ENCODE measurements around the gene PPP1CA. TPM values are rescaled to one million over a fixed set of nuclear protein-coding genes. Genes with fewer than 3 reads are reported as not detected.

Gene PPP1CA
- total RNA-seq, 4 donors from 2014 or later = 146 to 202 (median 185) TPM

DNA sequence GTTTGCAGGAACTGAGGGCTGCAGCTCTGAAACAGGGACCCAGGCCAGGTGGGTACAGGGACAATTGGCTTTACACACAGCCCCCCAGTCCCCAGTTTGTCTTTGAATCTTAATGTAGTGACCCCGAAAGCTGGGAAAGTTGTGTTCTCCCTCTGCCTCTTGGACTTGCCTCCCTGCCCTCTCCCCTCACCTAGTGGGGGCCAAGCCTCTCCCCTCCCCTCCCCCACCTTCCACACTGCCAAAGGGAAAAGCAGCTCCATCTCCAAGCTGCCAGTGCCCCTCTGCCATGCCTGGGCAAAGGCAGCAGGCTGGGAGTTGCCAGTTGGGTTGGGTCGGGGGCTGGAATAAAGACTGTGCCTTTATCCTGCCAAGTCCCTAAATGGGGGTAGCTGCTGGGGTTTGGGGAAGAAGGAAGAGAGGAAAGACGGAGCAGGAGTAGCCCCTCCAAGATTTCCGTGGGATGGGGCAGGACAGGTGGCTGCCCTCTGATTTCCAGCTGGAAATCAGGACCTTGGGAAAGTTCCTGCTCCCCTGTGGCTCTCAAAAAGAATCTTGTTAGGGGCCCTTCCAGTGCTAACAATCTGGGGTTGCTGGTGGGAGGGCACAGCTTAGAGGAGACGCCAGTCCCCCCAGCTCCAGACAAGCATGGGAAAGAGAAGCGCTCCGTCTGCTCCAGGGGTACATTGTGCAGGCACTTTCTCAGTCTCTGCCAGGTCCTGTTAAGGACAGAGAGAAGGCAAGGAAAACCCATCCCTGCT is 25.4 kb downstream of the PPP1CA start:
- intact Hi-C loops (cut with DNase I) = no loop called here
- WGBS, 2 donors = 70 to 79% methylated on average over 4 to 6 of the region's 7 CpGs
- H3K36me3 ChIP-seq = no peaks in the 10 kb centered on the region
- TF ChIP-seq, protein P1, sequence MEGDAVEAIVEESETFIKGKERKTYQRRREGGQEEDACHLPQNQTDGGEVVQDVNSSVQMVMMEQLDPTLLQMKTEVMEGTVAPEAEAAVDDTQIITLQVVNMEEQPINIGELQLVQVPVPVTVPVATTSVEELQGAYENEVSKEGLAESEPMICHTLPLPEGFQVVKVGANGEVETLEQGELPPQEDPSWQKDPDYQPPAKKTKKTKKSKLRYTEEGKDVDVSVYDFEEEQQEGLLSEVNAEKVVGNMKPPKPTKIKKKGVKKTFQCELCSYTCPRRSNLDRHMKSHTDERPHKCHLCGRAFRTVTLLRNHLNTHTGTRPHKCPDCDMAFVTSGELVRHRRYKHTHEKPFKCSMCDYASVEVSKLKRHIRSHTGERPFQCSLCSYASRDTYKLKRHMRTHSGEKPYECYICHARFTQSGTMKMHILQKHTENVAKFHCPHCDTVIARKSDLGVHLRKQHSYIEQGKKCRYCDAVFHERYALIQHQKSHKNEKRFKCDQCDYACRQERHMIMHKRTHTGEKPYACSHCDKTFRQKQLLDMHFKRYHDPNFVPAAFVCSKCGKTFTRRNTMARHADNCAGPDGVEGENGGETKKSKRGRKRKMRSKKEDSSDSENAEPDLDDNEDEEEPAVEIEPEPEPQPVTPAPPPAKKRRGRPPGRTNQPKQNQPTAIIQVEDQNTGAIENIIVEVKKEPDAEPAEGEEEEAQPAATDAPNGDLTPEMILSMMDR (IDR thresholded peaks at IDR 0.05) = no peak
- TF ChIP-seq POLR2A (IDR thresholded peaks at IDR 0.05) = no peak
- no peak overlapping the region for H3K27ac ChIP-seq
- H3K9me3 ChIP-seq = no peaks in the 10 kb centered on the region
- no peak overlapping the region for H3K4me3 ChIP-seq
- peaks cover 0 to 11% (median 0%) of the 10 kb centered on the region in 4 donors for H3K27me3 ChIP-seq
- H3K4me1 ChIP-seq = peaks cover 45 to 71% (median 45%) of the 10 kb centered on the region in 3 donors
- DNase-seq = no peak

DNA sequence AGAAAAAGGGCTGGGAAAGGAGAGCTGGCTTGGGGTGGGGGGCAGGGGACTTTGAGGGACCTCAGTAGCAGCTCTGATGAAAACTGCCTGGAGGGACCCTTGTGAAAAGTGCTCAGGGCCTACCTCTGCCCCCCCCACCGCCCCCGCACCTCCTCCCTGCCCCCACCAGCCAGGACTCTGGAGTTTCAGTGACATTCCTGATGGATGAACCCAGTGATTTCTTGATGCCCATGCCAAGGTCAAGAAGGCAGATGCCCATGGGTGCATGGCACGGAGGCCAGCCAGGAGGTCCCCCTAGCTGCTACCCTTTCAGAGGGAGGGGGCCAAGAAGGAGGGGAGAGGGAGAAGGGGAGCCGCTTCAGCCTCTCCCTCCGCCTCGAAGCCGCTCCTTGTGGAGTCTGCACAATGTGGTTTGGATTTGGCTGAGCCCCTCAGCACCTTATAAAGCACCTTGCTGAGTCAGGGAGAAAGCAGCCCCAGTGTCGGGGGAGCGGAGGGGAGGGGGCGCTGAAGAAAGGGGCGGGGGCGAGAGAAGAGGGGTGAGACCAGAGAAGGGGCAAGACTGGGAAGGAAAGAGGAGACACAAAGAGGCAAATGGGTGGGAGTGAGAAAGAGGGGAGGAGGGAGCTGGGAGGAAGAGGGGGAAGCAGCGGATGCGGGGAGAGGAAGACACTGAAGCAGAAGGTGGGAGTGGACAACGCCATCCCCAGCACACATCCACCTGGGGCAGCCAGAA is 26.2 kb downstream of the PPP1CA start:
- intact Hi-C loops (cut with DNase I) = no loop called here
- TF ChIP-seq POLR2A (IDR thresholded peaks at IDR 0.05) = no peak
- TF ChIP-seq, protein P1 (IDR thresholded peaks at IDR 0.05) = no peak
- 51 to 68% methylated on average over 7 to 10 of the region's 15 CpGs for WGBS, 2 donors

DNA sequence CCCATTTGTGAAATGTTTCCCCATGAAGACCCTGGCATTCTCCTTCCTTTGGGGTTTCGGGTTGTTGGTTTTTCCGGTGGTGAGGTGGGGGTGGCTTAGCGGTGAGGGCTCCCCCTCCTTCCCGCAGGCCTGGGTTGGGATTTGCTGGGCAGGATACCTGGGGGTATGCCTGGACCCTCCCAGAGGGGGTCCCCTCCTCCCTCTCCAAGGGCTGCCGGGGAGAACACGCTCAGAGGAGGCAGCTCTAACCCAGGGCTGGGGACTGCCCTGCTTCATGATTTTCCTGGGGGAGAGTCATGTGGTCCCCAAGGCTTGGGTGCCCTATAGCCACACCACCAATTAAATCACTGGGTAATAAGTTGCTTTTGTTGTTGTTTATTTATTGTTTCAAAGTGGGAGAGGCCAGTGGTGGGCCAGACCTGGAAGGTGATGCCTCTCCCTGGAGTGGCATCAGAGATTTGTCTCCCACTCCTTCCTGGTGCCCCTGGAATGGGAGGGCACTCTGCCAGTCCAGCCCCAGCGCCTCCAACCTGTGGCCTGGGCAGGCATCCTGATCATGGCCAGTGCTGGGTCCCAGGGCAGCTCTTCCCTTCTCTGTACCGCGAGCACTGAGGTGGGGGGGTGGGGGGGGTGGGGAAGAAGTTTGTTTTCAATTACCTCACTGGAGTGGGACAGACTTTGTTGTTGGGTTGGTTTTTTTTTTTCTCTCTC is 26.9 kb downstream of the PPP1CA start:
- Histone ChIP-seq H3K4me1 (peaks cover 47 to 72% (median 58%) of the 10 kb centered on the region in 3 donors), H3K9me3 (no peaks in the 10 kb centered on the region), H3K27me3 (peaks cover 0 to 11% (median 0%) of the 10 kb centered on the region in 4 donors), H3K27ac (peak overlapping the region; percentile 82 to 98 (median 92)), H3K4me3 (peak overlapping the region in 3 of 4 donors; percentile 57 to 98 (median 85)), H3K36me3 (no peaks in the 10 kb centered on the region)
- intact Hi-C loops (cut with DNase I) = no loop called here
- WGBS, 2 donors = 10 to 80% methylated on average over 1 to 4 of the region's 9 CpGs
- TF ChIP-seq POLR2A (IDR thresholded peaks at IDR 0.05) = no peak
- TF ChIP-seq, protein P1 (IDR thresholded peaks at IDR 0.05) = no peak
- no peak for DNase-seq

More for the DNA sequence above, 26.2 kb downstream of the PPP1CA start:
- H3K9me3 ChIP-seq = no peaks in the 10 kb centered on the region
- peak overlapping the region in 1 of 4 donors; percentile 9 for H3K27ac ChIP-seq
- H3K27me3 ChIP-seq = peaks cover 0 to 11% (median 0%) of the 10 kb centered on the region in 4 donors
- H3K4me3 ChIP-seq = no peak overlapping the region
- peaks cover 47 to 71% (median 52%) of the 10 kb centered on the region in 3 donors for H3K4me1 ChIP-seq
- H3K36me3 ChIP-seq = no peaks in the 10 kb centered on the region
- no peak for DNase-seq

DNA sequence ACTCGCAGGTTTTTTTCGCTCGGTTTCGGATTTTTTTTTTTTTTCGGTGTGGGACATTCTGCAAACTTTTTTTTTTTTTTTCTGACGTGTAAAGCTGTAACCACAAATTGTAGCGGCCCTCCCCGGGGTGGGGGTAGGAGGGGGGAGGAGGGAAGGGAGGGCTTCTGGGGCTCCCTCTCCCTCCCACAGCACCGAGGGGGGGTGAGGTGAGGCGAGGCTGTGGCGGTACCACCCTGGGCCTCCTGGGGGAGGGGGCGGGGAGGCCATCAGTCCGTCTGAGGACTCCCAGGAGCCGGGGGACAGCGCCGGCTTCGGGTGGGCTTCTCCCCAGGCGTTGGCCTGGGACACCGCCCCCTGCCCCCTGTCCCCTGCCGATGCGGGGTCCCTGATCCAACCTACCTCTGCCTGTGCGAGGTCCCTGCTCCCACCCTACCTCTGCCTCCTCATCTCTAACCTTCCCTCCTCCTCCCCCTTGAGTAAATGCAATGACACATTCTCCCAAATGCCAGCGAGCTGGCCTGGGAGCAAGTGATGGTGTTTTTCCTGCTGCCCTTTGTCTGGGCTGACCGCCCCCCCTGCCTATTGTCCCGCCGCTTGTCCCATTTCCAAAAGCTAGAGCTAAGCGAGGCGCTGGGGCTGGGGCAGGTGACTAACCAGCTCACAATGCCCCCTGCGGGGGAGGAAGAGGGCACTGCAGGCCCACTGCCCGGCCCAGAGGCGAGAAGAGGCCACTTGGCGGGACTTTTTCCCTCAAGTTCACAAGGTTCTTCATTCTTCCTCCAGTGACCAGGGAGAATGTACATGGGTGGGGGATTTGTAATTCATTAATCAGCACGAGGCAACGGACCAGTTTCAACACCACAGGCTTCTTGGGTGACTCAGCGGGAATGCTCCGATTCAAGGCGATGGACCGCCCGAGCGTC is 27.7 kb downstream of the PPP1CA start:
- DNase-seq = no peak
- no peaks in the 10 kb centered on the region for H3K9me3 ChIP-seq
- H3K36me3 ChIP-seq = no peaks in the 10 kb centered on the region
- H3K27ac ChIP-seq = peak overlapping the region; percentile 82 to 98 (median 92)
- intact Hi-C loops (cut with DNase I) = no loop called here
- 0 to 4% methylated on average over 11 to 20 of the region's 40 CpGs for WGBS, 2 donors
- H3K27me3 ChIP-seq = peaks cover 0 to 11% (median 0%) of the 10 kb centered on the region in 4 donors
- TF ChIP-seq, protein P1 (IDR thresholded peaks at IDR 0.05) = peak; percentile 23 to 60 (median 54)
- TF ChIP-seq POLR2A (IDR thresholded peaks at IDR 0.05) = no peak
- peaks cover 42 to 72% (median 50%) of the 10 kb centered on the region in 3 donors for H3K4me1 ChIP-seq
- peak overlapping the region; percentile 57 to 98 (median 75) for H3K4me3 ChIP-seq
